ENCODE results near the gene MYL5. TPM values are rescaled to one million over a fixed set of nuclear protein-coding genes. Genes with fewer than 3 reads are reported as not detected.

The MYL5 gene
- total RNA-seq, 1 experiment from 2014 or later, result 18.0 TPM

DNA sequence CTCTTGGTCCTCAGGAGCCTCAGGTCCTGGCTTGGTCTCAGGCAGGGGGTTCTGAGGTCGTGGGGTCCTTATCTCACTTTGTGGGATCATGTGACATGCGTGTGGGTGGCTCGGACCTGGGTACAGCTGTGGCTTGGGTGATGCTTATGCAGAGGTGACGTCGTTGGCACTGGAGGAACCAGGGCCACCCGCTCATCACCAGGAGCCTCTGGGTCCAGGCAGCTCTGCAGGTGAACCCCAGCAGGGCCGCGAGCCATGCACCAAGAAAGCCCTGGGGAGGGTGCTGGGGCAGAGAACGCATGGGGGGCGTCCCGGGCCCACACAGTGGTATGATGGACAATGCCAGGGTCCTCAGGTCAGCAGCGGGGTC lies 9.0 kb upstream of the MYL5 start:
- H3K4me2 ChIP-seq (ENCODE audit: insufficient read depth, insufficient read length, low read length), result no peak overlapping the region
- H2BK120ac ChIP-seq (ENCODE audit: low read depth, low read length, poor library complexity, severe bottlenecking), result no peak overlapping the region
- DNase-seq, result peak; percentile 16
- H3K4me3 Mint-ChIP-seq, result no peak overlapping the region
- H3K9me3 Mint-ChIP-seq, result no peaks in the 10 kb centered on the region
- H2BK12ac ChIP-seq (ENCODE audit: insufficient read length, low read depth, low read length), result no peak overlapping the region
- H2AFZ ChIP-seq (ENCODE audit: low read length), result no peak overlapping the region
- no peaks in the 10 kb centered on the region for H3K79me1 ChIP-seq (ENCODE audit: insufficient read depth, low read depth, low read length, poor library complexity, severe bottlenecking)
- no peak overlapping the region for H3K18ac ChIP-seq (ENCODE audit: insufficient read length, low read depth, low read length)
- no peak overlapping the region for H4K8ac ChIP-seq (replicated peaks; ENCODE audit: insufficient read length, low read depth, low read length)
- peaks cover 0 to 2% (median 0%) of the 10 kb centered on the region in 3 experiments; a peak in 4 of 7 replicates for H3K36me3 Mint-ChIP-seq (ENCODE audit: insufficient read depth in 1 of 3, low read depth in 3 of 3)
- no peaks in the 10 kb centered on the region for H3K79me2 ChIP-seq (ENCODE audit: insufficient read depth, low read length)
- H3K9ac ChIP-seq (ENCODE audit: extremely low read depth, insufficient read length, low read length), result no peak overlapping the region
- no CpG with 5 or more reads among the region's 12 CpGs for WGBS (ENCODE audit: extremely low coverage, insufficient read length, low lambda C conversion rate)
- H4K5ac ChIP-seq (ENCODE audit: insufficient read length, low read depth, low read length), result no peak overlapping the region
- no peak overlapping the region for H2AK5ac ChIP-seq (ENCODE audit: insufficient read length, low read length)
- no peak overlapping the region for H4K91ac ChIP-seq (ENCODE audit: insufficient read length, low read depth, low read length)
- peaks cover 2% of the 10 kb centered on the region for H3K23me2 ChIP-seq (ENCODE audit: insufficient read length, low read depth, low read length, poor library complexity, severe bottlenecking)
- no peak for TF ChIP-seq CTCF (conservative IDR thresholded peaks at IDR 0.05)
- no peak overlapping the region for H3T11ph ChIP-seq (ENCODE audit: low read length)
- H3K14ac ChIP-seq (ENCODE audit: insufficient read depth, low read length), result no peak overlapping the region
- H4K20me1 ChIP-seq (ENCODE audit: control insufficient read depth, insufficient read depth, insufficient read length), result no peaks in the 10 kb centered on the region
- H3K4me1 Mint-ChIP-seq, result peaks cover 0 to 3% of the 10 kb centered on the region in 2 experiments; a peak in 1 of 4 replicates
- no peak overlapping the region for H2BK5ac ChIP-seq (ENCODE audit: insufficient read length, low read length)
- H3K27ac Mint-ChIP-seq, result no peak overlapping the region; a peak in 1 of 7 replicates
- H3K27me3 Mint-ChIP-seq (ENCODE audit: low read depth), result no peaks in the 10 kb centered on the region; the same call in 1 of the 2 replicates
- H3K9me3 ChIP-seq (ENCODE audit: control insufficient read depth, low read depth, low read length), result no peaks in the 10 kb centered on the region
- H2BK15ac ChIP-seq (ENCODE audit: low read depth, low read length), result 0 out of 2 replicates have a peak overlapping the region, but pooled peaks have one; percentile 54
- no peak overlapping the region for H3K4ac ChIP-seq (ENCODE audit: low read depth, low read length)
- H3K56ac ChIP-seq (ENCODE audit: insufficient read length, low read depth, low read length), result no peak overlapping the region
- H3K27ac ChIP-seq (ENCODE audit: insufficient read length, low read depth, low read length), result no peak overlapping the region
- H3K27me3 ChIP-seq (ENCODE audit: insufficient read depth, low read length), result no peaks in the 10 kb centered on the region
- H3K23ac ChIP-seq (ENCODE audit: insufficient read length, low read depth, low read length), result no peak overlapping the region
- no peaks in the 10 kb centered on the region for H3K4me1 ChIP-seq (ENCODE audit: insufficient read depth, low read length)
- no peak overlapping the region for H2BK20ac ChIP-seq (ENCODE audit: low read depth, low read length, poor library complexity, severe bottlenecking)

Measured in H9 (cell line).